Measurements from ENCODE around the gene MYCBP. TPM values are rescaled to one million over a fixed set of nuclear protein-coding genes. Genes with fewer than 3 reads are reported as not detected.

The MYCBP gene
- total RNA-seq, 1 experiment from 2014 or later, result 20.3 TPM

GRCh38 chr1:38889589-38889988 is 16.4 kb upstream of the MYCBP start:
- no peak overlapping the region for H3K4me3 ChIP-seq (ENCODE audit: low read length)

GRCh38 chr1:38888423-38889333 is 15.5 kb upstream of the MYCBP start:
- Histone ChIP-seq H3K27ac (ENCODE audit: low read length) (no peak overlapping the region), H3K36me3 (ENCODE audit: low read depth, low read length) (no peaks in the 10 kb centered on the region), H4K20me1 (ENCODE audit: low read length) (no peaks in the 10 kb centered on the region), H3K9me3 (ENCODE audit: low read length) (no peaks in the 10 kb centered on the region), H3K4me3 (ENCODE audit: low read length) (no peak overlapping the region), H3K4me1 (ENCODE audit: insufficient read depth, low read length) (peaks cover 9% of the 10 kb centered on the region), H3F3A (ENCODE audit: low read length, unreplicated experiment) (no peaks in the 10 kb centered on the region), H3K4me2 (ENCODE audit: low read length) (no peak overlapping the region), H3K9me2 (replicated peaks; ENCODE audit: low read length) (no peaks in the 10 kb centered on the region), H3K9ac (ENCODE audit: low read length) (no peak overlapping the region), H3K27me3 (ENCODE audit: low read length) (no peaks in the 10 kb centered on the region), H2AFZ (ENCODE audit: low read length) (no peak overlapping the region), H3K79me2 (ENCODE audit: low read length) (no peaks in the 10 kb centered on the region)
- ChIA-PET CTCF (no interaction called here), POLR2A (ENCODE audit: unreplicated experiment) (no interaction called here)
- intact Hi-C loops (cut with micrococcal nuclease), result no loop called here
- TF ChIP-seq CTCF (conservative IDR thresholded peaks at IDR 0.05; ENCODE audit: low read depth, low read length), result no peak
- TF ChIP-seq EZH2phosphoT487 (IDR thresholded peaks at IDR 0.05; ENCODE audit: borderline replicate concordance, low read length), result no peak
- TF ChIP-seq EZH2 (IDR thresholded peaks at IDR 0.05; ENCODE audit: low read length, unreplicated experiment), result no peak
- no peak for ATAC-seq
- BruUV-seq (replicated peaks), result no TSS peak
- no peak for DNase-seq

More at GRCh38 chr1:38889589-38889988, 16.4 kb upstream of the MYCBP start:
- no peak overlapping the region for H3K9ac ChIP-seq (ENCODE audit: low read length)
- BruUV-seq (replicated peaks), result no TSS peak
- intact Hi-C loops (cut with micrococcal nuclease), result no loop called here
- CTCF ChIA-PET, result no interaction called here
- H3K9me2 ChIP-seq (replicated peaks; ENCODE audit: low read length), result no peaks in the 10 kb centered on the region
- H2AFZ ChIP-seq (ENCODE audit: low read length), result no peak overlapping the region
- ATAC-seq, result no peak
- POLR2A ChIA-PET (ENCODE audit: unreplicated experiment), result interaction anchor here (0.7 kb wide), 1 partner anchor 98 kb away, joined by 9 read pairs; no protein-coding TSS in a partner anchor
- H3K27me3 ChIP-seq (ENCODE audit: low read length), result no peaks in the 10 kb centered on the region
- H3K4me1 ChIP-seq (ENCODE audit: insufficient read depth, low read length), result peaks cover 9% of the 10 kb centered on the region
- H3F3A ChIP-seq (ENCODE audit: low read length, unreplicated experiment), result no peaks in the 10 kb centered on the region
- H3K9me3 ChIP-seq (ENCODE audit: low read length), result no peaks in the 10 kb centered on the region
- no peaks in the 10 kb centered on the region for H3K79me2 ChIP-seq (ENCODE audit: low read length)
- H3K4me2 ChIP-seq (ENCODE audit: low read length), result no peak overlapping the region
- H3K27ac ChIP-seq (ENCODE audit: low read length), result no peak overlapping the region
- no peaks in the 10 kb centered on the region for H4K20me1 ChIP-seq (ENCODE audit: low read length)
- H3K36me3 ChIP-seq (ENCODE audit: low read depth, low read length), result no peaks in the 10 kb centered on the region
- TF ChIP-seq CTCF (conservative IDR thresholded peaks at IDR 0.05; ENCODE audit: low read depth, low read length) (no peak), EZH2 (IDR thresholded peaks at IDR 0.05; ENCODE audit: low read length, unreplicated experiment) (no peak), EZH2phosphoT487 (IDR thresholded peaks at IDR 0.05; ENCODE audit: borderline replicate concordance, low read length) (no peak)
- DNase-seq, result no peak

GRCh38 chr1:38885092-38885491 is 11.9 kb upstream of the MYCBP start:
- Histone ChIP-seq H3K36me3 (ENCODE audit: low read depth, low read length) (no peaks in the 10 kb centered on the region), H3F3A (ENCODE audit: low read length, unreplicated experiment) (no peaks in the 10 kb centered on the region), H3K27ac (ENCODE audit: low read length) (no peak overlapping the region), H3K4me3 (ENCODE audit: low read length) (no peak overlapping the region), H3K9ac (ENCODE audit: low read length) (no peak overlapping the region), H4K20me1 (ENCODE audit: low read length) (no peaks in the 10 kb centered on the region), H3K9me2 (replicated peaks; ENCODE audit: low read length) (no peaks in the 10 kb centered on the region), H3K27me3 (ENCODE audit: low read length) (no peaks in the 10 kb centered on the region), H2AFZ (ENCODE audit: low read length) (no peak overlapping the region), H3K79me2 (ENCODE audit: low read length) (no peaks in the 10 kb centered on the region), H3K9me3 (ENCODE audit: low read length) (no peaks in the 10 kb centered on the region), H3K4me2 (ENCODE audit: low read length) (no peak overlapping the region; the same call in 1 of the 2 replicates), H3K4me1 (ENCODE audit: insufficient read depth, low read length) (peaks cover 9% of the 10 kb centered on the region)
- TF ChIP-seq EZH2 (IDR thresholded peaks at IDR 0.05; ENCODE audit: low read length, unreplicated experiment), result no peak
- no peak for TF ChIP-seq EZH2phosphoT487 (IDR thresholded peaks at IDR 0.05; ENCODE audit: borderline replicate concordance, low read length)
- TF ChIP-seq CTCF (conservative IDR thresholded peaks at IDR 0.05; ENCODE audit: low read depth, low read length), result no peak
- peak; percentile 56 for DNase-seq
- ChIA-PET CTCF (no interaction called here), POLR2A (ENCODE audit: unreplicated experiment) (no interaction called here)
- no TSS peak for BruUV-seq (replicated peaks)
- intact Hi-C loops (cut with micrococcal nuclease), result no loop called here
- peak; percentile 62 for ATAC-seq

Measured in PC-3 (cell line).